Ectodermal cell (in vitro differentiated cells): ENCODE measurements around the gene DCAF6.

ENCODE experiments used
- H3K27ac ChIP-seq: 2 replicates; pipeline ENCODE4 v1.7.0; 2013; ENCODE audit warnings: mild to moderate bottlenecking, low read depth, low read length; ENCODE audit not compliant: insufficient read depth, poor library complexity, severe bottlenecking
- H3K27me3 ChIP-seq: 2 replicates; pipeline ENCODE4 v1.7.0; 2013; ENCODE audit warnings: mild to moderate bottlenecking, low read length; ENCODE audit not compliant: insufficient read depth, control insufficient read depth, poor library complexity, severe bottlenecking
- H3K36me3 ChIP-seq: one replicate; pipeline ENCODE4 v1.7.0; 2013; ENCODE audit warnings: low read length; ENCODE audit not compliant: control insufficient read depth, insufficient read depth
- H3K4me1 ChIP-seq: one replicate; pipeline ENCODE4 v1.7.0; 2013; ENCODE audit warnings: low read length; ENCODE audit not compliant: control insufficient read depth, insufficient read depth
- H3K4me3 ChIP-seq: 2 replicates; pipeline ENCODE4 v1.7.0; 2013; ENCODE audit warnings: low read depth, low read length, control low read depth; ENCODE audit not compliant: insufficient read depth
- H3K9me3 ChIP-seq: 2 replicates; pipeline ENCODE4 v1.7.0; 2013; ENCODE audit warnings: mild to moderate bottlenecking, low read length, moderate library complexity; ENCODE audit not compliant: control insufficient read depth
- WGBS, 2 experiments: methylation state at CpG; one replicate each; pipeline ENCODE4 v1.1.7; 2013; ENCODE audit warnings: missing lambda C conversion rate in 2 of 2; 5-methylcytosine and 5-hydroxymethylcytosine counted together

DCAF6 gene

DNA sequence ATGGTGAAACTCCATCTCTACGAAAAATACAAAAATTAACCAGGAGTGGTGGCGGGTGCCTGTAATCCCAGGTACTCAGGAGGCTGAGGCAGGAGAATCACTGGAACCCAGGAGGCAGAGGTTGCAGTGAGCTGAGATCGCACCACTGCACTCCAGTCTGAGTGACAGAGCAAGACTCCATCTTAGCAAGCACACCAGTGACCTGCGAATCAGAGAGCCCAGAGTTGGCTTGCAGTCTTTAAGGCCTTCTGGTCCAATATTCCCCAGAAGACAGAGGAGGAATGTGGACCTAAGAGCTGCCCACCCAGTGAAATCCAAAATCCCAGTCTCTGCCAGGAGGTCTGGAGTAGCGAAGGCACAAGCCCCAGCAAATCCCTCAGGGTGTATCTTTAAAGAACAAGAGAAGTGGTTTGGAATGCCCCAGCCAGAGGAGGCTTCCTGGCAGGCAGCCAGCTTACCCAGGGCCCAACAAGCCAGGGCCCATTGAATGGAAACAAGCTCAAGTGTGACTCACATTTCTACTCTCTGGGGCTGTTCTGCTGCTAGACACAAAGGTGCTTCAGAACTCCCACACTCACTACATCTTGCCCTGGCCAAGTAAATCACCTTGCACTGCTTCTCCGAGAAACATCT, 176.3 kb downstream of the DCAF6 start:
- Histone ChIP-seq H3K9me3 (no peaks in the 10 kb centered on the region), H3K4me3 (no peak overlapping the region), H3K36me3 (peaks cover 3% of the 10 kb centered on the region), H3K4me1 (no peaks in the 10 kb centered on the region), H3K27ac (no peak overlapping the region), H3K27me3 (no peaks in the 10 kb centered on the region)
- WGBS, 2 experiments, result 94% methylated on average over 6 of the region's 6 CpGs

DNA sequence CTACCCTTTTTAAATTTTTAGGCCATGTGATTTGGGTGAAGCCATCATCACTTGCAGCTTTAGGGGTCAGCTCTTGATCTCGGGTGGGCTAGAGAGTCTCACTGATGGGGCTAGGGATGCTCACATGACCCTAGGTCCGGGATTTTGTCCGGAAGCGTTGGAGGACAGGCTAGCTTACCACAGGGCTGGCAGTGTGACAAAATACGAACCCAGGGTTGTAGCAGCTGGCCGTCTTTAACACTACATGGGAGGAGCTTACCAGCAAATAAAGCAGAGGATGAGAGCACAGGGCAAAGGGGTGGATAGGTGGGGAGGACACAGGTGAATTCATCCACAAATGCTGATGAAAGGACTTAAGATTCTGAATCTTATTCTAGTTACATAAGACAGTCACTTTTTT, 178.4 kb downstream of the DCAF6 start:
- H3K27me3 ChIP-seq, result no peaks in the 10 kb centered on the region
- no peaks in the 10 kb centered on the region for H3K4me1 ChIP-seq
- H3K36me3 ChIP-seq, result peaks cover 3% of the 10 kb centered on the region
- H3K4me3 ChIP-seq, result no peak overlapping the region
- 86 to 89% methylated on average over 6 of the region's 6 CpGs for whole genome bisulfite sequencing, 2 experiments
- no peaks in the 10 kb centered on the region for H3K9me3 ChIP-seq
- H3K27ac ChIP-seq, result no peak overlapping the region

DNA sequence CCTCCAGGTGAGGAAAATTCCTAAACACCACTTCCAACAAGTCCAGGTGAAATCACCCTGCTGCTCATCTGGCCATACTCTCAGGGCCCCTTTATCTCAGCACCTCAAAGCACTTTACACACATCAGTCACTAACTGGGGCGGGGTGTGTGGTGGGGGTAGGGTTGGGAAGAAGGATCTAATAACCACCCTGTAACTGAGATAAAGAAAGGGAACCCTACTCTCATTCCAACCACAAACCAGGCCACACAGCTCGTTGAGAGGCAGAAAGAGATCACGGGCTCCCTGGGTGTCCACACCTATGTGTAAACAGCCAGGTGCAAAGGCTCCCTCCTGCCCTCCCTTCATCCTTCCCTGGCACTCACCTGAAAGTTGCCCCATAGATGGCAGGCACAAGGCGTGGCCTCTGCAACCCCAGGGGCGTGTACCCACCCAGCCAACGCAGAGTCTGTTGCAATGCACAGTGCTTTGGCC, 179.9 kb downstream of the DCAF6 start:
- Histone ChIP-seq H3K27ac (no peak overlapping the region), H3K27me3 (no peaks in the 10 kb centered on the region), H3K4me3 (no peak overlapping the region), H3K9me3 (no peaks in the 10 kb centered on the region), H3K4me1 (no peaks in the 10 kb centered on the region), H3K36me3 (peaks cover 3% of the 10 kb centered on the region)
- 88% methylated on average over 5 of the region's 6 CpGs for WGBS, 2 experiments

- Histone ChIP-seq H3K4me3 (no peak overlapping the region), H3K36me3 (peaks cover 13% of the 10 kb centered on the region), H3K27ac (no peak overlapping the region), H3K9me3 (no peaks in the 10 kb centered on the region), H3K27me3 (no peaks in the 10 kb centered on the region), H3K4me1 (no peaks in the 10 kb centered on the region)
- 92 to 95% methylated on average over 4 of the region's 4 CpGs for WGBS, 2 experiments
Measured at GRCh38 chr1:168119750-168120149, 183.3 kb downstream of the DCAF6 start.

GRCh38 chr1:168121401-168122011, 185.0 kb downstream of the DCAF6 start:
- Histone ChIP-seq H3K27me3 (no peaks in the 10 kb centered on the region), H3K4me1 (no peaks in the 10 kb centered on the region), H3K4me3 (no peak overlapping the region), H3K36me3 (peaks cover 13% of the 10 kb centered on the region), H3K27ac (no peak overlapping the region), H3K9me3 (no peaks in the 10 kb centered on the region)
- 78 to 82% methylated on average over 7 of the region's 7 CpGs for WGBS, 2 experiments

GRCh38 chr1:168125051-168125450, 188.6 kb downstream of the DCAF6 start:
- Histone ChIP-seq H3K9me3 (no peaks in the 10 kb centered on the region), H3K27me3 (no peaks in the 10 kb centered on the region), H3K36me3 (peaks cover 15% of the 10 kb centered on the region), H3K27ac (no peak overlapping the region), H3K4me3 (no peak overlapping the region), H3K4me1 (no peaks in the 10 kb centered on the region)
- WGBS, 2 experiments, result 83 to 85% methylated on average over 1 of the region's 1 CpG
